GM13977 (cell line): ENCODE measurements around the gene CDH4.
"Not testable (repeated sequence)": the region's sequence is repeated elsewhere in the genome, so short reads cannot be mapped to it uniquely, and the experiment has no call there.

Experiments
- DNase-seq: peaks from one replicate; pipeline ENCODE4 v3.0.0; 2012; ENCODE audit warnings: low spot score
- CTCF ChIP-seq: IDR thresholded peaks from 2 replicates; pipeline ENCODE4 v1.5.1; 2012; ENCODE audit warnings: mild to moderate bottlenecking, control low read depth; ENCODE audit not compliant: insufficient read depth; ENCODE audit errors: extremely low read depth, missing control alignments
- in situ Hi-C: fragments of 300-500 bp; cut with MboI; formaldehyde crosslinking; loops from one replicate; pipeline ENCODE4 v1.12.0; 2022; ENCODE audit warnings: low sequenced_read_pairs, low pct_unique_long_range_greater_than_20kb, mixed read lengths, inconsistent platforms; ENCODE audit not compliant: unreplicated experiment

CDH4 gene

GRCh38 chr20:61478094-61478493 lies 226.0 kb downstream of the CDH4 start:
- no peak for TF ChIP-seq CTCF
- in situ Hi-C loops = no loop called here
- DNase-seq = no peak

GRCh38 chr20:61478611-61479305 lies 226.7 kb downstream of the CDH4 start:
- DNase-seq = no peak
- in situ Hi-C loops = no loop called here
- no peak for TF ChIP-seq CTCF

GRCh38 chr20:61479433-61479832 lies 227.4 kb downstream of the CDH4 start:
- DNase-seq, in situ Hi-C loops: not testable (repeated sequence)

GRCh38 chr20:61480158-61480825 lies 228.2 kb downstream of the CDH4 start:
- in situ Hi-C loops = no loop called here
- TF ChIP-seq CTCF = no peak

GRCh38 chr20:61482056-61482887 lies 230.2 kb downstream of the CDH4 start:
- in situ Hi-C loops = no loop called here
- no peak for TF ChIP-seq CTCF
- DNase-seq = no peak

More at GRCh38 chr20:61480158-61480825, 228.2 kb downstream of the CDH4 start:
- DNase-seq = no peak

GRCh38 chr20:61482901-61483300 lies 230.8 kb downstream of the CDH4 start:
- no peak for TF ChIP-seq CTCF
- DNase-seq = no peak
- in situ Hi-C loops = no loop called here
